DMS 273 (cell line): ENCODE measurements around the gene SAMD11.
A peak's percentile ranks its signal among the peaks of the same experiment; 100 is the strongest.
"Not testable (repeated sequence)": the region's sequence is repeated elsewhere in the genome, so short reads cannot be mapped to it uniquely, and the experiment has no call there.

Experiments used
- DNase-seq: peaks from one replicate; lab custom pipeline; 2025; ENCODE audit not compliant: unreplicated experiment; lab: John Stamatoyannopoulos, UW

The SAMD11 gene

GRCh38 chr1:944341-945325, 20.9 kb downstream of the SAMD11 start:
- peak; percentile 97 for DNase-seq

DNA sequence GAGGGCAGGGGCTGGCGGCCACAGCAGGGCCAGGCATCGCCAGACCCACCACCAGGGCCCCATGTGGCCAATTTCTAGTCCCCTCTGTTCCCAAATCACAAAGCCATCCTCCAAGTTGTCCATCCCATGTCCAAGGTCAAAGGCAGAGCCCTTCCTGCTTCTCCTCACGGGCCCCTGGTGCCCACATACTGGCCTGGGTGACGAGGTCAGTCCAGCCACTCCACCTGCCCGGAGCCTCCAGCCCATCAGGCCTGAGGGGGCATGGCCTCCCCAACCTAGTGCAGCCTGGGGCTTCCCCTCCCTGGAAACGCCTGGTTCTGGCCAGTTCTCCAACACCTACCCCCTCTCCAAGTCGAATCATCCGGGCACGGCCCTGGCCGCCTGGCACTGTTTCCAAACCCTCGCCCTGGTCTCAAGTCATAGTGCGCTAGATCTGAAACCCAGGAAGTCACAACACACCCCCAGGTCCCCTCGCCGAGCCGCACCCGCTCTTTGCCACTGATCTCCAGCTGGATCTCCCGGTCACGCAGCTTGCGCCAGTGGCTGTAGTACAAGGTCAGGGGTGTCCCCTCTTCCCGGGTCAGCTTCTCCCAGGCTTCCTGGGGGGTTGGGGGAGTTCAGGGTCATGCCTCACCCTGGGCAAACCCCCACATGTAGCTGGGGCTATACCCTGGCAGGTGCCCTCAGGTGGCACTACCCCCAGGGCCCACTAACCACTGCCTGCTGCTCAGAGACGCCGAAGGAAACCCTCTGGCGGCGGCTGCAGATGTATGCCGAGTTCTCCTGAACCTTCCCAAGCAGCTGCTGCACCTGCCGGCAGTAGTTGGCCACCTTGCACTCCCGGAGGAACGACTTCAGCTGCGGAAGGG, 22.2 kb downstream of the SAMD11 start:
- peak; percentile 59 for DNase-seq

DNA sequence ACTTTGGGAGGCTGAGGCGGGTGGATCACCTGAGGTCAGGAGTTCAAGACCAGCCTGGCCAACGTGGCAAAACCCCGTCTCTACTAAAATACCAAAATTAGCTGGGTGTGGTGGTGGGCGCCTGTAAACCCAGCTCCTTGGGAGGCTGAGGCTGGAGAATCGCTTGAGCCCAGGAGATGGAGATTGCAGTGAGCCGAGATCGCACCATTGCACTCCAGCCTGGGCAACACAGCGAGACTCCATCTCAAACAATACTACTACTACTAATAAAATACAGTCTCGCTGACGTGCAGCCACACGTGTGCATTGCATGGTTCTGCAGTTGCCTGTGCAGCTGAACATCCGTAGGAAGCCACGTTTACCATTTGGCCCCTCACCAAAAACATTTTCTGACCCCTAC, 23.1 kb downstream of the SAMD11 start:
- not testable (repeated sequence) for DNase-seq

GRCh38 chr1:947958-948357, 24.2 kb downstream of the SAMD11 start:
- DNase-seq: no peak

GRCh38 chr1:950268-950667, 26.5 kb downstream of the SAMD11 start:
- DNase-seq: no peak

- DNase-seq: no peak
These were observed 27.2 kb downstream of the SAMD11 start for GRCh38 chr1:950881-951280.

DNA sequence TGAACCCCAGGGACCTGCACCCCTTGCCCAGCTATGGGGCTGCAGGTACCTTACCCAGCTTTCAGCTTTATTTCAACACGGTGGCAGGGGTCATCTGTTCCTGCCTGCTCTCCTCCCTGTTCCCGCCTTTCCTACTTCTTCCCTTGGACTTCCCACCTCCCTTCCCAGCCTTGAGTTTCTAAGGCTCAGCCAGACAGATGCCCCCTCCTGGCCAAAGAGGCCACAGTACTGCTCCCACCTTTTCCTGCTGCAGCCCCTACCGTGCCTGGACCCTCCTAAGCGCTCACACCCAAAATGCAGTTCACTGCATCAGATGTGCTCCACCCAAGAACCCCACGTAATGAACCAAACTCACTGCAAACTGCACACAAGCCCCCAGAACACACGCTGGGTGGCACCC, 27.6 kb downstream of the SAMD11 start:
- peak; percentile 63 for DNase-seq

- DNase-seq: no peak
These were observed 28.5 kb downstream of the SAMD11 start for GRCh38 chr1:952201-952600.

GRCh38 chr1:952603-953002, 28.9 kb downstream of the SAMD11 start:
- no peak for DNase-seq

DNA sequence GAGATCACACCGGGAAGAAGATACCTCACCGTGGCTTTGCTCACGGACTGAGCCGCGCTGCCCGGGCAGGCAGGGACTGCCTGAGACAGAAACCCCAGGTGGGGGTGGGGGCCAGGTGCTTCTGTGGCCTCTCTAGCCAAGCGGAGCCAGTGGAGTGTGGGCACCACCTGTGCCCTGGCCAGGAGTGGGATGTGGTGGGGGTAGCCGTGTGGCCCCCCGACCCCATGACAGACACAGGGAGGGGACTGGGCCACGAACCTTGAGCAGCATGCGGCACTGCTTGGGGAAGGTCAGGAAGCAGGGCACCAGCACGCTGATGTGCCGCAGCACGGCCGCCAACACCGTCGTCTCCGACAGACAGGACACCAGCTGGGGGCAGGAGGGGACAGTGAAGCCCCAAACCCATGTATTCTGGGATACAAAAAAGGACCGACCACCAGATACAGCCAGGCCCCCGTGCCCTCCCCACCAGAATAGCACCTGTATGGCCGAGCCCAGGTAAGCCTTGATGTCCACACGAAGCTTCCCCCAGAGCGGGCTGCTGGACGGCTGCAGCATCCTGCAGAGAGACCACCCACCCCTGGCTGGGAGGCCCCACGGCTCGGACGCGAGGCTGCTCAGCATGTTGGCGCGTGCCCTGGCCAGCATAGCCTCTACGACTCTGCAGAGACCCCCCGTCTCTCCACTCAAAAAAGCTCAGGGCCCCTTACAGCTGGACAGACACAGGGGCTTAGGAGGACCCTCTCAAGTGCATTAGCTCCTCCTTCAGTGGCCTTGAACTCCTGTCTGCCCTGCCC, 30.0 kb downstream of the SAMD11 start:
- no peak for DNase-seq

- no peak for DNase-seq
These were observed 31.2 kb downstream of the SAMD11 start for GRCh38 chr1:954927-955326.

- no peak for DNase-seq
These were observed 31.8 kb downstream of the SAMD11 start for GRCh38 chr1:955474-955873.

- DNase-seq: no peak
These were observed 32.9 kb downstream of the SAMD11 start for GRCh38 chr1:956636-957035.

DNA sequence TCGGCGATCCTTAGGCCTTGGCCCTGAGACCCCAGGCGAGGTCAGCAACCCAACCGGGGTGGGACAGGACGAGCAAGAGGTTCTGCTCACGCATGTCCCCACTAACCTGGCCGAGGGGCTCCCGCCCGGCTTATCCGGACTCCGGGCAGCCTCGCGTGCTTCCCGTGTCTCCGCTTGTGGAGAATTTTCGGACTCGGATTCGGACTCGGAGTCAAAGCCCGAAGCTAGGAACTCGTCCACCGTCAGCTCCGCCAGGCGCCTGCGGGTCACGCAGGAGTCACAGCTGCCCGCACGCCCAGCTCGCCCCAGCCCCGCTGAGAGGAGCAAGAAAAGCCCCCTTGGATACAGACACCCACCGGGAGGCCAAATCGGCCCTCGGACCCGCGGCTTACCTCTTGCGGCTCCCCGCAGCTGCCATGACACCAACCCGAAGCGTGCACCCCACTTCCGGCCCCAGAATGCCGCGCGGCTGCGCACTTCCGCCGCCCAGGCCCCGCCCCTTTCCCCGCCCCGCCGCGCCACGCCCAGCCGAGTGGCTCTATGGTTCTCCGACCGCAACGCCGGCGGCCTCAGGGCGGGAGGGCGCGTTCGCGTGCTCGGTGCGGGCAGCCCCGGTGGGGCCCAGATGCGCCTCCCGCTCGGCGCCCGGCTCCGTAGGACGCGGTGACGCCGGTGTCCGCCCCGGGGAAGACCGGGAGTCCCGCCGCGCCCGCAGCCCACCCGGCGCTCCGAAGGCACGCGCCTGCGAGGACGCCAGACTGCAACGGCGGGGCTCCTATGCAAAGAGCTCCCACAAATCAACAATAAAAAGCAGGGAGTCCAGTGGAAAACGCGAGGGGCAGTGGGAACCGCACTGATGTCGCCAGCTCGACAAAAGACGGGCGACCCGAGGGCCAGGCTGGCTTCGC, 35.4 kb downstream of the SAMD11 start, which contains the start of gene NOC2L:
TSS of gene NOC2L (minus strand) at position 434 of the 908 bp plus-strand sequence. CDS start at position 418, 16 bp downstream.
- DNase-seq: peak; percentile 95

GRCh38 chr1:959731-960362, 36.1 kb downstream of the SAMD11 start:
- no peak for DNase-seq

- peak; percentile 92 for DNase-seq
These were observed 36.8 kb downstream of the SAMD11 start, which contains the start of gene KLHL17 for GRCh38 chr1:960363-961131. KLHL17 (plus strand) TSS chr1:960584; CDS start chr1:960694, 110 bp downstream.

GRCh38 chr1:961132-961669, 37.5 kb downstream of the SAMD11 start:
- DNase-seq: peak; percentile 57
